Peyer's patch (tissue), 4 donors: Measurements from ENCODE around the gene SSR2.

ENCODE experiments used
- CTCF ChIP-seq, 6 experiments: fragments of 450-650 bp in 4 of 6; fragments of 200-600 bp in 2 of 6; sonication (generic) in 1 of 6; IDR thresholded peaks; one replicate each; pipeline ENCODE4 v1.5.1; 2017 to 2019; ENCODE audit warnings: antibody characterized with exemption in 6 of 6, mild to moderate bottlenecking in 3 of 6, moderate library complexity in 1 of 6
- POLR2A ChIP-seq, 2 donors: fragments of 450-650 bp; IDR thresholded peaks; one replicate each; pipeline ENCODE4 v1.5.1; 2017; ENCODE audit warnings: antibody characterized with exemption in 2 of 2, mild to moderate bottlenecking in 2 of 2, moderate library complexity in 2 of 2

- peak in 1 of 2 donors; percentile 65 for TF ChIP-seq POLR2A (IDR thresholded peaks at IDR 0.05)
- peak in 2 of 6 experiments; percentile 3 to 13 for TF ChIP-seq CTCF (IDR thresholded peaks at IDR 0.05)
Measured at GRCh38 chr1:156054500-156055280, 33.9 kb upstream of the SSR2 start, which contains the start of gene LAMTOR2.
